ENCODE data around the gene LHX3. TPM values are rescaled to one million over a fixed set of nuclear protein-coding genes. Genes with fewer than 3 reads are reported as not detected.

LHX3 gene
- total RNA-seq, 1 donor from 2014 or later: 0.07 TPM

DNA sequence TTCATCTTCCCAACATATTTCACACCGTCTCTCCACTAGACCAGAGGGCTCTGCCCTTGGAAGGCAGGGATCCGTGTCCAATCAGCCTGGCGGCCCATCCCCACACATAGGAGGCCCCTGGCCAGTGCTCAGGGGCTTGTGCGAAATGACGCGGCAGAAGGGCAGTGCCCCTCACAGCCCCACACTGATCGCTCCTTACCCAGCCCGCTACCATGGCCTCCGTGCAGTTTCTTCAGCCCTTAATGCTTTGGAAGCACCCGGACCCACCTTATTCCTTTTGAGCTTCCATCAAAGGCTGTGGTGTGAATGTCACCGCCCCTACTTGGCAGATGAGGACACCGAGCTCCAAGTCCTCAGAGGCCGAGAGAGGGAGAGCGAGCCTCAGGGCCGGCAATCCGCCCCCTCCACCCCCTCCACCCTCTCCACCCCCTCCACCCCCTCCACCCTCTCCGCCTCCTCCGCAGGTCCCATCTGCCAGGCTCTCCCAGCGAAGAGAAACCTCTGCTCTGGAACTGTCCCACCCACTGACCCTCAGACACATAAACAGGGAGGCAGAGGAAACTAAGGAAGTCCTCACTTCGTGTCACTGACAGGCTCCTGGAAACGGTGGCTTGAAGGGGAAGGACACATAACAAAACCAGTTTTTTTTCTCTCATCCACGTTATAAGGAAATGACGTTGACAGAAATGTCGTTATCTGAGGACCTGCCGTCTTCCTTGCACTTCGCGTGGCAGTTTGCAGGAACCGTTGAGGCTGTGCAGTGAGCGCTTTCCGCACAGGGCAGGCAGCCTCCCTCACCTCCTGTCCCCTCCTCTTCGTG lies 26.8 kb upstream of the LHX3 start:
- H3K36me3 Mint-ChIP-seq (ENCODE audit: low read depth): peaks cover 4% of the 10 kb centered on the region
- peaks cover 5% of the 10 kb centered on the region for H3K4me1 Mint-ChIP-seq
- no peaks in the 10 kb centered on the region for H3K9me3 Mint-ChIP-seq
- no peaks in the 10 kb centered on the region for H3K27me3 Mint-ChIP-seq (ENCODE audit: low read depth)
- DNase-seq (ENCODE audit: low read depth, low spot score): no peak
- TF ChIP-seq, protein P1, sequence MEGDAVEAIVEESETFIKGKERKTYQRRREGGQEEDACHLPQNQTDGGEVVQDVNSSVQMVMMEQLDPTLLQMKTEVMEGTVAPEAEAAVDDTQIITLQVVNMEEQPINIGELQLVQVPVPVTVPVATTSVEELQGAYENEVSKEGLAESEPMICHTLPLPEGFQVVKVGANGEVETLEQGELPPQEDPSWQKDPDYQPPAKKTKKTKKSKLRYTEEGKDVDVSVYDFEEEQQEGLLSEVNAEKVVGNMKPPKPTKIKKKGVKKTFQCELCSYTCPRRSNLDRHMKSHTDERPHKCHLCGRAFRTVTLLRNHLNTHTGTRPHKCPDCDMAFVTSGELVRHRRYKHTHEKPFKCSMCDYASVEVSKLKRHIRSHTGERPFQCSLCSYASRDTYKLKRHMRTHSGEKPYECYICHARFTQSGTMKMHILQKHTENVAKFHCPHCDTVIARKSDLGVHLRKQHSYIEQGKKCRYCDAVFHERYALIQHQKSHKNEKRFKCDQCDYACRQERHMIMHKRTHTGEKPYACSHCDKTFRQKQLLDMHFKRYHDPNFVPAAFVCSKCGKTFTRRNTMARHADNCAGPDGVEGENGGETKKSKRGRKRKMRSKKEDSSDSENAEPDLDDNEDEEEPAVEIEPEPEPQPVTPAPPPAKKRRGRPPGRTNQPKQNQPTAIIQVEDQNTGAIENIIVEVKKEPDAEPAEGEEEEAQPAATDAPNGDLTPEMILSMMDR (conservative IDR thresholded peaks at IDR 0.05): no peak
- no peak overlapping the region for H3K4me3 Mint-ChIP-seq
- H3K27ac Mint-ChIP-seq (ENCODE audit: unreplicated experiment): no peak overlapping the region

DNA sequence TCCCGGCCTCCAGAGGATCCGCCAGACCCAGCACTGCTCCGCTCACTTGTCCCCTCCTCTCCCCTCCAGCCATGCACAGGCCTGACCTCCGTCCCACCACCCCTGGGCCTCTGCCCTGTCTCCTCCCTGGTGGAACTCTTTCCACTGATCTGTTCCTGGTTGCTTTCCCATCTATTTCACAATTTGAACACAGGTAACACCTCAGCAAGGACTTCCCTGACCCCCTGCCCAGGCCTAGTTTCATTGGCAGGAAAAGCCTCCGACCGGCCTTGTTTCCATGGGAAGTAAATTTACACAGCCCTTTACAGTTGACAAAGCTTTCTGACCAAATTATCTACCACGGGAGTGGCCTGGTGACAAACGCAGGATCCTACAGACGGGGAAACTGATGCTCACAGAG lies 25.8 kb upstream of the LHX3 start:
- TF ChIP-seq, protein P1 (conservative IDR thresholded peaks at IDR 0.05): no peak
- Mint-ChIP-seq H3K27ac (ENCODE audit: unreplicated experiment) (peak overlapping the region; percentile 78), H3K4me1 (peaks cover 5% of the 10 kb centered on the region), H3K9me3 (no peaks in the 10 kb centered on the region), H3K27me3 (ENCODE audit: low read depth) (no peaks in the 10 kb centered on the region), H3K4me3 (no peak overlapping the region), H3K36me3 (ENCODE audit: low read depth) (peaks cover 4% of the 10 kb centered on the region)
- DNase-seq (ENCODE audit: low read depth, low spot score): no peak

DNA sequence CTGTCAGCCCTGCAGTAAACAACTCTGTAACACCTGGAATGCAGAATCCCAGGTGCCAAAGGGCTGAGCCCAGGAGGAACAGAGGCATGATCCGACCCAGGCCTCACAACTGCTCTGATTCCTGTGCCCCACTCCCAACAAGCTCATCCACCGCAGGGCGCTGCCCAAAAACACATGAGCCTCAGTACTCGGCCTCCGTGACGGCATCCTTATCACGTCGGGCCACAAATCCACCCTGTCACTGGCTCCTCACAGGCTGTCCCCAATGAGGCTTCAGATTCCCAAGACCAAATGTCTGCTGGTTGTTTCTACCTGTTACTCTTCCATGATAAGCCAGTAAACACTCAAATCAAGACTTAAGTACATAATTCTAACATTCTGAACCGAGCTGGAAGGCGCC lies 25.4 kb upstream of the LHX3 start:
- H3K27me3 Mint-ChIP-seq (ENCODE audit: low read depth): no peaks in the 10 kb centered on the region

DNA sequence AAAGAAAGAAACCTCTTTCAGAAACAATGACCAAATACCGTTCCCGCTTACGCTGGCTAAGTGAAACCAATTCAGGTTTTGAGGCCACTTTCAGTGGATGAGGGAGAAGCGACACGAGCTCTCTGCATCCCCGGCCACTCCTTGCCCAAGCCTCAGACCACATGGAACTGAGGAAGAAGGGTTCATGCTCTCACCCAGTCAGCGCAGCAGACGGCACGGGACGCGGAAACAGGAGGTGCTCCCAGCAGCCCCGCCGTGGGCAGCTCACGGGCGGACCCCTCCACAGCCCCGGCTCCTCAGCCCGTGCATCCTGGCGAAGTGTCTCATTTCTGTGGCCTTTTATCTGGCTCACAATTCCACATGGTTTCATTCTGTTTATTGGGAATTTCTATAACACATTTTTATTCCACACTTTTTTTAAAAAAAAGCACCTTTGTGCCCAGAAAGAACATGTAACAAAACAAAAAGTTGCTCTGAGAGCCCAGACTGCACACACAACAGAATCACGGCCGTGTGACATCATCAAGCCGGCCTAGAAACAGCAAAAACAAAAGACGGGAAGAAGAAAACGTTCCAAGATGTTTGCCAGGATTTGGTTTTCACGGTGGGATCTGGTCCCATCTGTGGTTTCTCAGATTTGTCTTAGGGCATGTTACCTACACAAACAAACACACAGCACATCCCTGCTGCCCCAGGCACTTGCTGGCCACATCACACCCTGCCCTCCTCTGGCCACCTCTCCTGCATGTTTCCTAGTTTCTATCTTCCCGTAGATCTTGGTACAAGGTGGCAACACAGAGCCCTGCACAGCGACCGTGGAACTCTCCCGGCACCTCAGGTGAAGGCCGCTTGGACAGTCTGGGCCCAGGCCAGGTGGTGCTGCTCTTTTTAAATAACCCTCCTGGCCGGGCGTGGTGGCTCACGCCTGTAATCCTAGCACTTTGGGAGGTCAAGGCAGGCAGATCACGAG lies 24.5 kb upstream of the LHX3 start:
- TF ChIP-seq, protein P1 (conservative IDR thresholded peaks at IDR 0.05): no peak
- DNase-seq (ENCODE audit: low read depth, low spot score): no peak
- Mint-ChIP-seq H3K36me3 (ENCODE audit: low read depth) (no peaks in the 10 kb centered on the region), H3K4me3 (no peak overlapping the region), H3K4me1 (peaks cover 5% of the 10 kb centered on the region), H3K27me3 (ENCODE audit: low read depth) (no peaks in the 10 kb centered on the region), H3K27ac (ENCODE audit: unreplicated experiment) (no peak overlapping the region), H3K9me3 (no peaks in the 10 kb centered on the region)

More for the DNA sequence above, 25.4 kb upstream of the LHX3 start:
- no peak for DNase-seq (ENCODE audit: low read depth, low spot score)
- no peaks in the 10 kb centered on the region for H3K9me3 Mint-ChIP-seq
- no peak overlapping the region for H3K4me3 Mint-ChIP-seq
- H3K27ac Mint-ChIP-seq (ENCODE audit: unreplicated experiment): peak overlapping the region; percentile 78
- peaks cover 4% of the 10 kb centered on the region for H3K36me3 Mint-ChIP-seq (ENCODE audit: low read depth)
- peaks cover 5% of the 10 kb centered on the region for H3K4me1 Mint-ChIP-seq
- TF ChIP-seq, protein P1 (conservative IDR thresholded peaks at IDR 0.05): no peak

DNA sequence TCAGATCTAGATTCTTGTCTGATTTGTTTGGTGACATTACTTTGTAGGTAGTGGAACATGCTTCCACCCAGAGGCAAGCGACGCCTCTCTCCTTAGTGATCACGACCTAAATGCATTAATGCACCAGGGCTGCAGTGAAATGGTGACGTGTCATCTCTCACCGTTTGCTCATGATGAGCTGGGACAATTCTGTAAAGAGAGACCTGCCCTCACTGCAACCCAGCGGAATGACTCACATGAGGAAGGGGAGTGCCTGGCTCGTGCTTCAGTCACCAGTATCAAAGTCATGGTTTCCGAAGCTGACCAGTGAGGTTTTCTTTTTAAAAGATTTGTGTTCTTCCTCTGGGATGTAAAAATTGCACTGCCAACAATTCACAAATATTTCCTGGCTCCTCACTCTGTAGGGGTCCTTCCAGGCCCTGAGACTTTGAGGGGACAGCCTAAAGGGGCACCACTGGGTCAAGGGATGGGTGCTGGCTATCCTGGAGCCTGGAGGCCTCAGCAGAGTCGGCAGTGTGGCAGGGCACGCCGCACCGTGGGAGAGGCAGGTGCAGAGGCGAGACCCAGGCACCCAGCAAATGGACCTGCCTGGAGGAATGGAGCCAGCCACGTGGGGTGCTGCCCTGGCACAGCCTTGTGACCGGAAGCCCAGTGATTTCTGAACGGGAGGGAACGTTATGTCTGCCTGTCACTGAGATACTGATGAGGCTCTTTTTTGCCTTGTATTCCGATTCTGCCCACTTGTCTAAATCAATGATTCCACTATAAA lies 23.4 kb upstream of the LHX3 start:
- Mint-ChIP-seq H3K27ac (ENCODE audit: unreplicated experiment) (no peak overlapping the region), H3K36me3 (ENCODE audit: low read depth) (peaks cover 4% of the 10 kb centered on the region), H3K9me3 (no peaks in the 10 kb centered on the region), H3K4me3 (no peak overlapping the region), H3K27me3 (ENCODE audit: low read depth) (no peaks in the 10 kb centered on the region), H3K4me1 (peaks cover 2% of the 10 kb centered on the region)
- TF ChIP-seq, protein P1 (conservative IDR thresholded peaks at IDR 0.05): no peak
- no peak for DNase-seq (ENCODE audit: low read depth, low spot score)
